Spinal cord (tissue), 4 donors: ENCODE results near the gene HEXIM1. TPM values are rescaled to one million over a fixed set of nuclear protein-coding genes. Genes with fewer than 3 reads are reported as not detected.

ENCODE experiments used
- polyA plus RNA-seq, 2 donors: library from polyadenylated mRNA; unstranded; fragments of 120-200 nt; gene quantifications; one replicate each; pipeline ENCODE4 v1.2.1, GENCODE V29; 2013; ENCODE audit not compliant: insufficient read length in 2 of 2
- small RNA-seq: library from RNA; depleted of rRNA; stranded (forward); fragments of <200 nt; gene quantifications from one replicate; pipeline ENCODE3, GENCODE V24; 2014; ENCODE audit warnings: low replicate concordance
- total RNA-seq, 2 donors: library from RNA; depleted of rRNA in 1 of 2; stranded (reverse); fragments of 120-200 nt in 1 of 2; fragments of >200 nt in 1 of 2; gene quantifications; one replicate each; pipeline versions ENCODE4 v1.2.3 to v1.2.4, GENCODE V29; 2013 to 2014

HEXIM1 gene
- total and polyA plus RNA-seq, 4 donors = 16.1 to 28.0 (median 21.2) TPM

Small RNAs within 50 kb of the gene (small RNA-seq; reads per million reads assigned to genes)
- 0.08 reads per million for gene MIR6784

Other genes with a start within 250 kb of the HEXIM1 start
- 10 to 100 TPM; 68.0 to 69.4 TPM for gene EFTUD2, start 249.0 kb upstream of the HEXIM1 start, total RNA-seq
- gene EFTUD2, start 249.0 kb upstream of the HEXIM1 start, polyA plus RNA-seq = 10 to 100 TPM; 79.2 to 85.0 TPM
- 1,000 to 10,000 TPM; 2,660 to 3,271 TPM for gene GFAP, start 233.0 kb upstream of the HEXIM1 start, total RNA-seq
- gene GFAP, start 233.0 kb upstream of the HEXIM1 start, polyA plus RNA-seq = 1,000 to 10,000 TPM; 2,649 to 3,418 TPM
- gene KIF18B, start 200.7 kb upstream of the HEXIM1 start, total RNA-seq = 1 to 10 TPM; 1.6 to 2.0 TPM
- 10 to 100 TPM in 1 of 2 donors, 1 to 10 TPM in 1; 7.0 to 11.7 TPM for gene KIF18B, start 200.7 kb upstream of the HEXIM1 start, polyA plus RNA-seq
- gene C1QL1, start 180.2 kb upstream of the HEXIM1 start, total RNA-seq = 10 to 100 TPM in 1 of 2 donors, 1 to 10 TPM in 1; 6.7 to 20.4 TPM
- gene C1QL1, start 180.2 kb upstream of the HEXIM1 start, polyA plus RNA-seq = 10 to 100 TPM; 79.5 to 81.8 TPM
- gene DCAKD, start 96.8 kb upstream of the HEXIM1 start, total RNA-seq = 10 to 100 TPM; 34.6 to 59.3 TPM
- gene DCAKD, start 96.8 kb upstream of the HEXIM1 start, polyA plus RNA-seq = 10 to 100 TPM; 59.2 to 79.1 TPM
- 10 to 100 TPM; 51.6 to 77.9 TPM for gene NMT1, start 87.2 kb upstream of the HEXIM1 start, total RNA-seq
- 10 to 100 TPM; 55.5 to 65.4 TPM for gene NMT1, start 87.2 kb upstream of the HEXIM1 start, polyA plus RNA-seq
- gene PLCD3, start 16.0 kb upstream of the HEXIM1 start, total RNA-seq = 10 to 100 TPM; 20.1 to 50.1 TPM
- gene PLCD3, start 16.0 kb upstream of the HEXIM1 start, polyA plus RNA-seq = 100 to 1,000 TPM; 115 TPM
- gene ACBD4, start 12.8 kb upstream of the HEXIM1 start, total RNA-seq = 10 to 100 TPM in 1 of 2 donors, 1 to 10 TPM in 1; 3.2 to 10.4 TPM
- gene ACBD4, start 12.8 kb upstream of the HEXIM1 start, polyA plus RNA-seq = 10 to 100 TPM; 11.7 to 14.2 TPM
- 10 to 100 TPM in 1 of 2 donors, 1 to 10 TPM in 1; 5.2 to 11.1 TPM for gene HEXIM2, start 13.4 kb downstream of the HEXIM1 start, total RNA-seq
- gene HEXIM2, start 13.4 kb downstream of the HEXIM1 start, polyA plus RNA-seq = 10 to 100 TPM; 17.2 to 17.6 TPM
- gene FMNL1, start 73.4 kb downstream of the HEXIM1 start, total RNA-seq = 10 to 100 TPM in 1 of 2 donors, 1 to 10 TPM in 1; 3.5 to 17.7 TPM
- gene FMNL1, start 73.4 kb downstream of the HEXIM1 start, polyA plus RNA-seq = 10 to 100 TPM; 21.4 to 22.0 TPM
- gene SPATA32, start 113.6 kb downstream of the HEXIM1 start, total RNA-seq = under 1 TPM in 1 of 2 donors, not detected in 1; 0.20 TPM
- gene SPATA32, start 113.6 kb downstream of the HEXIM1 start, polyA plus RNA-seq = not detected
- 1 to 10 TPM; 2.2 to 4.7 TPM for gene MAP3K14, start 168.5 kb downstream of the HEXIM1 start, total RNA-seq
- 1 to 10 TPM; 5.9 to 9.3 TPM for gene MAP3K14, start 168.5 kb downstream of the HEXIM1 start, polyA plus RNA-seq